Endodermal cell (in vitro differentiated cells): Measurements from ENCODE around the gene CTNNA2. TPM values are rescaled to one million over a fixed set of nuclear protein-coding genes. Genes with fewer than 3 reads are reported as not detected.

ENCODE experiments used
- DNase-seq: peaks from one replicate; pipeline ENCODE4 v3.0.0-alpha.2; 2017
- H3K27ac ChIP-seq: 2 replicates; pipeline ENCODE4 v1.5.1; 2013; ENCODE audit warnings: mild to moderate bottlenecking, low read depth, low read length, moderate library complexity
- H3K27me3 ChIP-seq: 2 replicates; pipeline ENCODE4 v1.6.1; 2013; ENCODE audit warnings: mild to moderate bottlenecking, low read length, moderate library complexity; ENCODE audit not compliant: insufficient read depth, control insufficient read depth, poor library complexity, severe bottlenecking
- H3K36me3 ChIP-seq: 2 replicates; pipeline ENCODE4 v1.7.0; 2013; ENCODE audit warnings: mild to moderate bottlenecking, low read length, moderate library complexity; ENCODE audit not compliant: control insufficient read depth, insufficient read depth
- H3K4me1 ChIP-seq: one replicate; pipeline ENCODE4 v1.7.0; 2013; ENCODE audit warnings: low read length; ENCODE audit not compliant: control insufficient read depth, insufficient read depth
- H3K4me3 ChIP-seq: 2 replicates; pipeline ENCODE4 v1.5.1; 2013; ENCODE audit warnings: mild to moderate bottlenecking, low read length, moderate library complexity
- H3K9ac ChIP-seq: 2 replicates; pipeline ENCODE4 v1.6.1; 2013; ENCODE audit warnings: mild to moderate bottlenecking, low read length, moderate library complexity; ENCODE audit not compliant: poor library complexity, severe bottlenecking; ENCODE audit errors: extremely low read depth
- H3K9me3 ChIP-seq: 2 replicates; pipeline ENCODE4 v1.6.1; 2013; ENCODE audit warnings: mild to moderate bottlenecking, low read length, moderate library complexity; ENCODE audit not compliant: control insufficient read depth
- H3K27ac Mint-ChIP-seq: 2 replicates; pipeline ENCODE4 v1.8.0; 2020; ENCODE audit warnings: mixed read lengths
- H3K27me3 Mint-ChIP-seq: 2 replicates; pipeline ENCODE4 v1.8.0; 2021; ENCODE audit warnings: mild to moderate bottlenecking, mixed read lengths; ENCODE audit not compliant: insufficient read depth
- H3K36me3 Mint-ChIP-seq: 2 replicates; pipeline ENCODE4 v1.8.0; 2020; ENCODE audit warnings: low read depth, mixed read lengths
- H3K4me1 Mint-ChIP-seq: 2 replicates; pipeline ENCODE4 v1.8.0; 2020; ENCODE audit warnings: mixed read lengths
- H3K4me3 Mint-ChIP-seq: 2 replicates; pipeline ENCODE4 v1.8.0; 2020; ENCODE audit warnings: mild to moderate bottlenecking, moderate library complexity, mixed read lengths
- H3K9me3 Mint-ChIP-seq: 2 replicates; pipeline ENCODE4 v1.8.0; 2020; ENCODE audit warnings: mild to moderate bottlenecking, mixed read lengths
- CTCF ChIP-seq: fragments of 200-600 bp; sonication (generic); conservative IDR thresholded peaks from 2 replicates; pipeline ENCODE4 v1.5.0; 2021; ENCODE audit warnings: antibody characterized with exemption, mild to moderate bottlenecking
- WGBS, 2 experiments: methylation state at CpG; one replicate each; pipeline versions ENCODE4 v1.1.5 to v1.1.7; 2013; ENCODE audit warnings: missing lambda C conversion rate in 2 of 2, mixed read lengths in 1 of 2; ENCODE audit not compliant: insufficient coverage in 1 of 2, insufficient read length in 1 of 2; 5-methylcytosine and 5-hydroxymethylcytosine counted together
- total RNA-seq, 2 donors: library from RNA; stranded (reverse); fragmentation: NEBNext Ultra II Directional in 1 of 2; extraction: Animal tissue kit (Norgen Biotek cat#: 25700) in 1 of 2; gene quantifications; 2 replicates in 1 of 2; 3 replicates in 1 of 2; pipeline ENCODE4 v1.2.1, GENCODE V29; 2021

The CTNNA2 gene
- total RNA-seq, 2 donors from 2014 or later, result 7.7 to 9.8 TPM

- Mint-ChIP-seq H3K27me3 (no peaks in the 10 kb centered on the region), H3K4me1 (peaks cover 3% of the 10 kb centered on the region), H3K9me3 (no peaks in the 10 kb centered on the region), H3K4me3 (no peak overlapping the region), H3K36me3 (no peaks in the 10 kb centered on the region), H3K27ac (no peak overlapping the region)
- Histone ChIP-seq H3K27me3 (no peaks in the 10 kb centered on the region), H3K36me3 (no peaks in the 10 kb centered on the region), H3K4me1 (no peaks in the 10 kb centered on the region), H3K9ac (no peak overlapping the region), H3K9me3 (no peaks in the 10 kb centered on the region), H3K27ac (no peak overlapping the region), H3K4me3 (no peak overlapping the region)
- TF ChIP-seq CTCF, result no peak
- WGBS, 2 experiments, result 75 to 100% methylated on average over 1 to 2 of the region's 2 CpGs
- no peak for DNase-seq
These were observed 655.2 kb downstream of the CTNNA2 start for GRCh38 chr2:80168037-80168436.

GRCh38 chr2:80168801-80169200, 656.0 kb downstream of the CTNNA2 start:
- 92 to 95% methylated on average over 4 to 7 of the region's 7 CpGs for WGBS, 2 experiments
- no peak for TF ChIP-seq CTCF
- Mint-ChIP-seq H3K27ac (no peak overlapping the region), H3K4me3 (no peak overlapping the region), H3K27me3 (no peaks in the 10 kb centered on the region), H3K9me3 (no peaks in the 10 kb centered on the region), H3K36me3 (no peaks in the 10 kb centered on the region), H3K4me1 (peaks cover 3% of the 10 kb centered on the region)
- no peaks in the 10 kb centered on the region for H3K4me1 ChIP-seq
- H3K36me3 ChIP-seq, result no peaks in the 10 kb centered on the region
- no peaks in the 10 kb centered on the region for H3K27me3 ChIP-seq
- H3K4me3 ChIP-seq, result no peak overlapping the region
- DNase-seq, result no peak
- no peaks in the 10 kb centered on the region for H3K9me3 ChIP-seq
- H3K27ac ChIP-seq, result no peak overlapping the region
- H3K9ac ChIP-seq, result no peak overlapping the region

GRCh38 chr2:80169811-80170594, 657.2 kb downstream of the CTNNA2 start:
- no peak overlapping the region for H3K27ac ChIP-seq
- H3K36me3 Mint-ChIP-seq, result no peaks in the 10 kb centered on the region
- H3K4me1 ChIP-seq, result no peaks in the 10 kb centered on the region
- no peaks in the 10 kb centered on the region for H3K9me3 Mint-ChIP-seq
- 93 to 100% methylated on average over 1 to 3 of the region's 3 CpGs for WGBS, 2 experiments
- peaks cover 3% of the 10 kb centered on the region for H3K4me1 Mint-ChIP-seq
- no peak for TF ChIP-seq CTCF
- no peak overlapping the region for H3K4me3 ChIP-seq
- no peak overlapping the region for H3K27ac Mint-ChIP-seq
- H3K36me3 ChIP-seq, result no peaks in the 10 kb centered on the region
- no peak overlapping the region for H3K9ac ChIP-seq
- H3K27me3 ChIP-seq, result no peaks in the 10 kb centered on the region
- no peaks in the 10 kb centered on the region for H3K27me3 Mint-ChIP-seq
- no peaks in the 10 kb centered on the region for H3K9me3 ChIP-seq
- DNase-seq, result no peak
- H3K4me3 Mint-ChIP-seq, result no peak overlapping the region
